HCT116 (cell line): Measurements from ENCODE around the gene RBM47. TPM values are rescaled to one million over a fixed set of nuclear protein-coding genes. Genes with fewer than 3 reads are reported as not detected.

Experiments
- ATAC-seq: fragments of 200-7000 bp; cut with Tn5 transposase; 2 replicates; pipeline ENCODE4 v1.9.1; 2020; ENCODE audit warnings: mild to moderate bottlenecking, moderate library complexity
- BruUV-seq: library from RNA; stranded (reverse); fragments of 400-500 nt; replicated peaks from 2 replicates; lab custom pipeline; 2021; lab: Mats Ljungman, UMichigan
- CTCF ChIA-PET: fragments of 300-600 bp; sonication (Branson Sonifier 250); formaldehyde crosslinking; loops from one replicate; lab custom pipeline; 2021; ENCODE audit warnings: antibody characterized with exemption; lab: Charles Lee
- POLR2A ChIA-PET: fragments of 300-600, 350-600 bp; sonication (Branson Sonifier 250); formaldehyde crosslinking; loops from one replicate; lab custom pipeline; 2021; ENCODE audit warnings: antibody characterized with exemption; lab: Charles Lee
- RAD21 ChIA-PET, 2 experiments: fragments of 300-600 bp; sonication (Branson Sonifier 250); formaldehyde crosslinking; loops; one replicate each; lab custom pipeline; 2023; ENCODE audit warnings: low total read pairs in 2 of 2; ENCODE audit not compliant: uncharacterized antibody in 2 of 2, unreplicated experiment in 2 of 2, low non-redundant PET in 1 of 2; lab: Charles Lee
- DNase-seq: peaks from one replicate; pipeline ENCODE4 v3.0.0-alpha.2; 2010; ENCODE audit warnings: low read depth, low spot score
- H2AFZ ChIP-seq: fragments of 200-600 bp; shearing (Covaris generic), sonication (generic); 2 replicates; pipeline ENCODE4 v1.6.1; 2017; ENCODE audit warnings: low read depth, mixed run types, mixed read lengths, antibody characterized with exemption, low read length; ENCODE audit not compliant: poor library complexity, severe bottlenecking
- H3K27ac ChIP-seq: 2 replicates; pipeline ENCODE4 v1.5.1; 2012; ENCODE audit warnings: low read depth, low read length
- H3K27me3 ChIP-seq: fragments of 200-600 bp; sonication (generic); 2 replicates; pipeline ENCODE4 v1.6.1; 2016; ENCODE audit warnings: mixed run types, low read length, mixed read lengths; ENCODE audit not compliant: insufficient read depth
- H3K36me3 ChIP-seq, 2 experiments: fragments of 200-500 bp in 1 of 2; fragments of 200-600 bp in 1 of 2; sonication (Bioruptor generic) in 1 of 2; sonication (generic) in 1 of 2; 2 replicates each; pipeline versions ENCODE4 v1.5.1 to v1.6.1; 2014 to 2016; ENCODE audit warnings: low read length in 2 of 2, inconsistent platforms in 1 of 2, mixed read lengths in 1 of 2, mixed run types in 1 of 2; ENCODE audit not compliant: insufficient read depth in 2 of 2, control insufficient read depth in 1 of 2
- H3K4me1 ChIP-seq, 2 experiments: fragments of 200-600 bp in 1 of 2; sonication (generic) in 1 of 2; 2 replicates each; pipeline versions ENCODE4 v1.5.1 to v1.6.1; 2012 to 2017; ENCODE audit warnings: low read length in 2 of 2, inconsistent platforms in 1 of 2, mild to moderate bottlenecking in 1 of 2, mixed read lengths in 1 of 2, mixed run types in 1 of 2, moderate library complexity in 1 of 2; ENCODE audit not compliant: insufficient read depth in 2 of 2, control insufficient read depth in 1 of 2
- H3K4me2 ChIP-seq: fragments of 200-600 bp; sonication (generic); 2 replicates; pipeline ENCODE4 v1.6.1; 2017; ENCODE audit warnings: mixed run types, low read length, mixed read lengths
- H3K4me3 ChIP-seq, 2 experiments: fragments of 200-600 bp in 1 of 2; sonication (generic) in 1 of 2; replicated peaks in 1 of 2; 2 replicates each; pipeline ENCODE4 v1.5.1; 2011 to 2016; ENCODE audit warnings: low read length in 2 of 2, control low read depth in 1 of 2, low read depth in 1 of 2, mild to moderate bottlenecking in 1 of 2, mixed read lengths in 1 of 2, mixed run types in 1 of 2
- H3K79me2 ChIP-seq: fragments of 200-600 bp; sonication (generic); 2 replicates; pipeline ENCODE4 v1.6.1; 2017; ENCODE audit warnings: mild to moderate bottlenecking, mixed run types, low read length, moderate library complexity, mixed read lengths; ENCODE audit not compliant: insufficient read depth
- H3K9ac ChIP-seq: fragments of 200-600 bp; sonication (generic); 2 replicates; pipeline ENCODE4 v1.6.1; 2016; ENCODE audit warnings: low read length, mixed read lengths
- H3K9me2 ChIP-seq: fragments of 200-600 bp; sonication (generic), shearing (Covaris generic); 2 replicates; pipeline ENCODE4 v1.6.1; 2017; ENCODE audit warnings: mixed run types, mild to moderate bottlenecking, moderate library complexity; ENCODE audit not compliant: insufficient read depth
- H3K9me3 ChIP-seq, 2 experiments: fragments of 200-500 bp in 1 of 2; fragments of 200-600 bp in 1 of 2; sonication (Bioruptor generic) in 1 of 2; sonication (generic) in 1 of 2; 2 replicates each; pipeline ENCODE4 v1.6.1; 2014 to 2017; ENCODE audit warnings: low read length in 2 of 2, mixed read lengths in 2 of 2, inconsistent platforms in 1 of 2, low read depth in 1 of 2, mild to moderate bottlenecking in 1 of 2, mixed run types in 1 of 2, moderate library complexity in 1 of 2; ENCODE audit not compliant: control insufficient read depth in 1 of 2, insufficient read depth in 1 of 2
- H4K20me1 ChIP-seq: fragments of 200-600 bp; sonication (generic), shearing (Covaris generic); 2 replicates; pipeline ENCODE4 v1.6.1; 2017; ENCODE audit warnings: mixed run types, mild to moderate bottlenecking, moderate library complexity; ENCODE audit not compliant: insufficient read depth
- CBX3 ChIP-seq: IDR thresholded peaks from 2 replicates; pipeline ENCODE4 v1.6.1; 2012; ENCODE audit warnings: low read depth
- CEBPB ChIP-seq: IDR thresholded peaks from 2 replicates; pipeline ENCODE4 v1.6.1; 2012; ENCODE audit warnings: low read depth
- ELF1 ChIP-seq: IDR thresholded peaks from 2 replicates; pipeline ENCODE4 v1.6.1; 2012; ENCODE audit warnings: low read depth, borderline replicate concordance
- EZH2 ChIP-seq: fragments of 200-600 bp; sonication (generic); IDR thresholded peaks from 2 replicates; pipeline ENCODE4 v1.6.1; 2017; ENCODE audit warnings: antibody characterized with exemption, mixed run types
- EZH2phosphoT487 ChIP-seq: fragments of 200-600 bp; IDR thresholded peaks from 2 replicates; pipeline ENCODE4 v1.6.1; 2018; ENCODE audit warnings: antibody characterized with exemption, borderline replicate concordance
- FOSL1 ChIP-seq: IDR thresholded peaks from 2 replicates; pipeline ENCODE4 v1.6.1; 2012; ENCODE audit warnings: low read depth
- JUND ChIP-seq: IDR thresholded peaks from 2 replicates; pipeline ENCODE4 v1.6.1; 2012
- POLR2A ChIP-seq: IDR thresholded peaks from 2 replicates; pipeline ENCODE4 v1.7.0; 2011; ENCODE audit warnings: borderline replicate concordance; ENCODE audit not compliant: insufficient read depth, insufficient read length; ENCODE audit errors: extremely low read depth
- POLR2AphosphoS5 ChIP-seq: IDR thresholded peaks from 2 replicates; pipeline ENCODE4 v1.6.1; 2011; ENCODE audit warnings: mild to moderate bottlenecking, low read depth, low read length, moderate library complexity
- RAD21 ChIP-seq: IDR thresholded peaks from 2 replicates; pipeline ENCODE4 v1.6.1; 2012; ENCODE audit warnings: low read depth, mild to moderate bottlenecking
- SIN3A ChIP-seq: IDR thresholded peaks from 2 replicates; pipeline ENCODE4 v1.6.1; 2012; ENCODE audit warnings: low read depth
- SP1 ChIP-seq: IDR thresholded peaks from 2 replicates; pipeline ENCODE4 v1.6.1; 2012; ENCODE audit warnings: low read depth
- SRF ChIP-seq: IDR thresholded peaks from 2 replicates; pipeline ENCODE4 v1.6.1; 2012; ENCODE audit warnings: low read depth
- TCF7L2 ChIP-seq: IDR thresholded peaks from 2 replicates; pipeline ENCODE4 v1.7.0; 2011; ENCODE audit warnings: borderline replicate concordance, inconsistent platforms; ENCODE audit not compliant: insufficient read depth, insufficient read length; ENCODE audit errors: extremely low read depth
- YY1 ChIP-seq: IDR thresholded peaks from 2 replicates; pipeline ENCODE4 v1.6.1; 2011; ENCODE audit warnings: low read length, low read depth, moderate library complexity, mild to moderate bottlenecking; ENCODE audit not compliant: insufficient replicate concordance; ENCODE audit errors: extremely low read depth
- ZBTB33 ChIP-seq: IDR thresholded peaks from 2 replicates; pipeline ENCODE4 v1.6.1; 2011; ENCODE audit warnings: mild to moderate bottlenecking, low read length, moderate library complexity; ENCODE audit not compliant: insufficient replicate concordance; ENCODE audit errors: extremely low read depth
- ZFX ChIP-seq: fragments of 450-650 bp; IDR thresholded peaks from 2 replicates; pipeline ENCODE4 v1.6.1; 2017
- ZNF274 ChIP-seq: fragments of 200-500 bp; sonication (Bioruptor generic); IDR thresholded peaks from 2 replicates; pipeline ENCODE4 v1.6.1; 2014; ENCODE audit warnings: mild to moderate bottlenecking, low read depth, low read length, inconsistent platforms
- intact Hi-C: fragments of 100-400 bp; cut with micrococcal nuclease; formaldehyde crosslinking; loops from 2 replicates; pipeline ENCODE4 v1.10.0; 2022
- total RNA-seq: library from RNA; stranded (reverse); gene quantifications from one replicate; pipeline ENCODE4 v1.2.1, GENCODE V29; 2021; ENCODE audit not compliant: unreplicated experiment
- TF ChIP-seq, protein P1 (sequence below): IDR thresholded peaks from 2 replicates; pipeline ENCODE4 v1.6.1; 2012

The RBM47 gene
- total RNA-seq, 1 experiment from 2014 or later = 22.2 TPM

DNA sequence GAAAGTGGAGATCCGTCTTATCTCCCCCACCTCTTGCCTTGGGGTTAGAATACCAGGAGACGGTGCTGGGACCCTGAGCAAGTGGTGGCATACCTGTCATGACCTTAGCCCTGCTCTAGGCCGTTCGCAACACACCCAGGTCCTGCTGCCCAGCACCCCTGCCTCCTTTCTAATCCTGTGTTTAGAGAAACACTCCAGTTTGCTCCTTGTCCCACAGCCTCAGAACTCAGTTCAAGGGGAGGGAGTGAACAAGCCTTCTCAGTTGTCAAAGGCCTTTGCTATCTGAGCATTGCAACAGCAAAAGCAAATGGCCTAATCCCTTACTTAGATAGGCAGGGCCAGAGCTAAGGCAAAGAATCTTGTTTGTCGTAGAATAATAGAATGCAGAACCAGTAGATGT, 226.6 kb downstream of the RBM47 start:
- Histone ChIP-seq H3K4me1 (peaks cover 0 to 5% of the 10 kb centered on the region in 2 experiments; a peak in 1 of 4 replicates), H3K4me2 (no peak overlapping the region), H3K79me2 (no peaks in the 10 kb centered on the region), H3K4me3 (no peak overlapping the region), H3K9me2 (no peaks in the 10 kb centered on the region), H3K27me3 (no peaks in the 10 kb centered on the region), H3K9ac (no peak overlapping the region), H3K9me3 (no peaks in the 10 kb centered on the region), H3K27ac (no peak overlapping the region)
- ChIA-PET POLR2A (no interaction called here), CTCF (no interaction called here), RAD21 (no interaction called here)
- ATAC-seq = no peak
- intact Hi-C loops = no loop called here
- TF ChIP-seq ZBTB33 (no peak), POLR2A (no peak), SRF (no peak), SIN3A (no peak), ELF1 (no peak), EZH2 (no peak), SP1 (no peak), JUND (no peak)
- TF ChIP-seq, all 23 proteins: peak for 0
- Histone ChIP-seq H3K36me3 (no peaks in the 10 kb centered on the region), H4K20me1 (no peaks in the 10 kb centered on the region), H2AFZ (no peak overlapping the region)
- no TSS peak for BruUV-seq
- no peak for DNase-seq

- Histone ChIP-seq H3K4me1 (peaks cover 0 to 5% of the 10 kb centered on the region in 2 experiments; a peak in 1 of 4 replicates), H3K9me3 (no peaks in the 10 kb centered on the region), H2AFZ (no peak overlapping the region), H3K4me2 (no peak overlapping the region), H3K4me3 (no peak overlapping the region), H4K20me1 (no peaks in the 10 kb centered on the region), H3K27me3 (no peaks in the 10 kb centered on the region), H3K79me2 (no peaks in the 10 kb centered on the region), H3K36me3 (no peaks in the 10 kb centered on the region), H3K9me2 (no peaks in the 10 kb centered on the region), H3K9ac (no peak overlapping the region), H3K27ac (no peak overlapping the region)
- BruUV-seq = no TSS peak
- ChIA-PET RAD21 (no interaction called here), CTCF (no interaction called here), POLR2A (no interaction called here)
- intact Hi-C loops = no loop called here
- no peak for ATAC-seq
- DNase-seq = no peak
- TF ChIP-seq FOSL1 (no peak), ZNF274 (no peak), SP1 (no peak), EZH2phosphoT487 (no peak), YY1 (no peak), ZFX (no peak), POLR2AphosphoS5 (no peak), CEBPB (no peak), ZBTB33 (no peak), SIN3A (no peak), CBX3 (no peak), TCF7L2 (no peak), RAD21 (no peak)
- TF ChIP-seq, protein P1, sequence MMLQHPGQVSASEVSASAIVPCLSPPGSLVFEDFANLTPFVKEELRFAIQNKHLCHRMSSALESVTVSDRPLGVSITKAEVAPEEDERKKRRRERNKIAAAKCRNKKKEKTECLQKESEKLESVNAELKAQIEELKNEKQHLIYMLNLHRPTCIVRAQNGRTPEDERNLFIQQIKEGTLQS = no peak
Observed at GRCh38 chr4:40402556-40402955, 227.1 kb downstream of the RBM47 start.
